ENCODE results near the gene STK32A.

- TF ChIP-seq CTCF (IDR thresholded peaks at IDR 0.05 in 8 of 11, conservative IDR thresholded peaks at IDR 0.05 in 3 of 11) (peak in 3 of 11 experiments; percentile 17 to 33 (median 33)), POLR2A (IDR thresholded peaks at IDR 0.05) (no peak), POLR2AphosphoS5 (IDR thresholded peaks at IDR 0.05) (no peak)
Measured at GRCh38 chr5:147369742-147370374, 135.0 kb downstream of the STK32A start.

Data from spleen (tissue), 7 donors.